Calu3 (cell line): ENCODE data around the gene PPM1D. TPM values are rescaled to one million over a fixed set of nuclear protein-coding genes. Genes with fewer than 3 reads are reported as not detected.

Source experiments
- BruUV-seq: library from RNA; stranded (reverse); fragments of 400-500 nt; replicated peaks from 2 replicates; lab custom pipeline; 2021; lab: Mats Ljungman, UMichigan
- CTCF ChIA-PET: fragments of 300-600 bp; sonication (Branson Sonifier 250); formaldehyde crosslinking; loops from one replicate; lab custom pipeline; 2022; ENCODE audit warnings: antibody characterized with exemption; lab: Charles Lee
- DNase-seq: peaks from one replicate; pipeline ENCODE4 v3.0.0; 2022
- H3K27ac Mint-ChIP-seq: one replicate; pipeline ENCODE4 v1.8.0; 2022; ENCODE audit warnings: mixed read lengths; ENCODE audit not compliant: unreplicated experiment
- H3K27me3 Mint-ChIP-seq: one replicate; pipeline ENCODE4 v1.8.0; 2022; ENCODE audit warnings: mixed read lengths; ENCODE audit not compliant: unreplicated experiment
- H3K36me3 Mint-ChIP-seq: one replicate; pipeline ENCODE4 v1.8.0; 2022; ENCODE audit warnings: mild to moderate bottlenecking, moderate library complexity, mixed read lengths; ENCODE audit not compliant: insufficient read depth, unreplicated experiment
- H3K4me1 Mint-ChIP-seq: one replicate; pipeline ENCODE4 v1.8.0; 2022; ENCODE audit warnings: mild to moderate bottlenecking, low read depth, mixed read lengths; ENCODE audit not compliant: unreplicated experiment
- H3K4me3 Mint-ChIP-seq: one replicate; pipeline ENCODE4 v1.8.0; 2022; ENCODE audit warnings: mild to moderate bottlenecking, low read depth, moderate library complexity, mixed read lengths; ENCODE audit not compliant: unreplicated experiment
- H3K9me3 Mint-ChIP-seq: one replicate; pipeline ENCODE4 v1.8.0; 2022; ENCODE audit warnings: low read depth, mixed read lengths; ENCODE audit not compliant: unreplicated experiment
- CTCF ChIP-seq: fragments of 200-600 bp; IDR thresholded peaks from one replicate; pipeline ENCODE4 v1.8.0; 2022; ENCODE audit warnings: antibody characterized with exemption; ENCODE audit not compliant: unreplicated experiment
- intact Hi-C: fragments of 100-400 bp; cut with micrococcal nuclease; formaldehyde crosslinking; loops from one replicate; pipeline ENCODE4 v1.10.0; 2022; ENCODE audit not compliant: unreplicated experiment
- total RNA-seq: library from RNA; stranded (reverse); gene quantifications from 2 replicates; pipeline ENCODE4 v1.2.3, GENCODE V29; 2022

Gene PPM1D
- total RNA-seq, 1 experiment from 2014 or later, result 7.6 TPM

GRCh38 chr17:60627124-60627523, 27.1 kb downstream of the PPM1D start:
- no peak overlapping the region for H3K27ac Mint-ChIP-seq

GRCh38 chr17:60628252-60628889, 28.4 kb downstream of the PPM1D start:
- Mint-ChIP-seq H3K4me1 (no peaks in the 10 kb centered on the region), H3K27me3 (no peaks in the 10 kb centered on the region), H3K27ac (no peak overlapping the region), H3K9me3 (no peaks in the 10 kb centered on the region), H3K4me3 (no peak overlapping the region), H3K36me3 (no peaks in the 10 kb centered on the region)
- intact Hi-C loops, result no loop called here
- no TSS peak for BruUV-seq
- CTCF ChIA-PET, result no interaction called here
- TF ChIP-seq CTCF, result no peak
- no peak for DNase-seq

More at GRCh38 chr17:60627124-60627523, 27.1 kb downstream of the PPM1D start:
- DNase-seq, result no peak
- CTCF ChIA-PET, result interaction anchor here (1.2 kb wide), 1 partner anchor 11 kb away, joined by 3 read pairs; no protein-coding TSS in a partner anchor
- intact Hi-C loops, result no loop called here
- TF ChIP-seq CTCF, result no peak
- H3K4me3 Mint-ChIP-seq, result no peak overlapping the region
- no peaks in the 10 kb centered on the region for H3K36me3 Mint-ChIP-seq
- H3K9me3 Mint-ChIP-seq, result no peaks in the 10 kb centered on the region
- no peaks in the 10 kb centered on the region for H3K27me3 Mint-ChIP-seq
- H3K4me1 Mint-ChIP-seq, result no peaks in the 10 kb centered on the region
- no TSS peak for BruUV-seq

- intact Hi-C loops, result no loop called here
- Mint-ChIP-seq H3K4me3 (no peak overlapping the region), H3K27me3 (no peaks in the 10 kb centered on the region), H3K36me3 (no peaks in the 10 kb centered on the region), H3K9me3 (no peaks in the 10 kb centered on the region), H3K27ac (no peak overlapping the region), H3K4me1 (no peaks in the 10 kb centered on the region)
- TF ChIP-seq CTCF, result no peak
- no peak for DNase-seq
- BruUV-seq, result no TSS peak
- CTCF ChIA-PET, result no interaction called here
Measured at GRCh38 chr17:60629120-60629519, 29.1 kb downstream of the PPM1D start.

- BruUV-seq, result no TSS peak
- Mint-ChIP-seq H3K27me3 (no peaks in the 10 kb centered on the region), H3K4me3 (no peak overlapping the region), H3K36me3 (no peaks in the 10 kb centered on the region), H3K27ac (no peak overlapping the region), H3K9me3 (no peaks in the 10 kb centered on the region), H3K4me1 (no peaks in the 10 kb centered on the region)
- DNase-seq, result no peak
- intact Hi-C loops, result loop anchor here (10.0 kb wide), 2 partner anchors 56 to 166 kb away; no protein-coding TSS in a partner anchor
- CTCF ChIA-PET, result interaction anchor here (0.7 kb wide), 1 partner anchor 16 kb away, joined by 3 read pairs; no protein-coding TSS in a partner anchor
- TF ChIP-seq CTCF, result no peak
Measured at GRCh38 chr17:60630352-60630751, 30.4 kb downstream of the PPM1D start.
